HG02840 (cell line): Measurements from ENCODE around the gene PCAT7.
"Not testable (repeated sequence)": the region's sequence is repeated elsewhere in the genome, so short reads cannot be mapped to it uniquely, and the experiment has no call there.

Experiments
- ATAC-seq: cut with Tn5 transposase; IDR thresholded peaks from one replicate; pipeline ENCODE4 v1.9.1; 2021; ENCODE audit warnings: mild to moderate bottlenecking, moderate library complexity, moderate number of reproducible peaks; ENCODE audit not compliant: unreplicated experiment, low FRiP score

Gene PCAT7

DNA sequence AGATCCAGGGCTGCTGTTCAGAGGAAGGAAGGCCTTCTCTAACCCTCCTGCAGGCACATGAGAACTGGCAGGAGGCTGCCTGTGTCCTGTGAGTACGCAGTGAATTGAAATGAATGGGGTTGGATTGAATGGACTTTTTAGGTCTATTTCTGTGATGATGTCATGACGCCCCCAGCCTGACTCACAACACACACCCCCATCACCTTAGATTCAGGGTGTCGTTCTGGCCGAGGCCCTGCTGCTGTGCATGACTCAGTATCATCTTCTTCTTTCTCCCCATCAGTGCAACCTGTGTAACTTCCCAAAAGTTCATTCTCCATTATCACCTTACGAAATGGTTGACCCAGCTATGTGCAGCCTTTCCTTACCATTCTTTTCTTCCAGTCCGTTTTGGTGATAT, 5.4 kb downstream of the PCAT7 start:
- ATAC-seq: no peak

GRCh38 chr9:94563548-94563947, 8.7 kb downstream of the PCAT7 start:
- no peak for ATAC-seq

GRCh38 chr9:94564279-94564678, 9.4 kb downstream of the PCAT7 start:
- ATAC-seq: not testable (repeated sequence)

GRCh38 chr9:94566550-94566949, 11.7 kb downstream of the PCAT7 start:
- no peak for ATAC-seq

GRCh38 chr9:94567271-94567670, 12.4 kb downstream of the PCAT7 start:
- ATAC-seq: no peak

- no peak for ATAC-seq
Measured at GRCh38 chr9:94568250-94568889, 13.5 kb downstream of the PCAT7 start.

- no peak for ATAC-seq
Measured at GRCh38 chr9:94568972-94569712, 14.3 kb downstream of the PCAT7 start.

- no peak for ATAC-seq
Measured at GRCh38 chr9:94576131-94576530, 21.2 kb downstream of the PCAT7 start.

- no peak for ATAC-seq
Measured at GRCh38 chr9:94577036-94577435, 22.2 kb downstream of the PCAT7 start.

DNA sequence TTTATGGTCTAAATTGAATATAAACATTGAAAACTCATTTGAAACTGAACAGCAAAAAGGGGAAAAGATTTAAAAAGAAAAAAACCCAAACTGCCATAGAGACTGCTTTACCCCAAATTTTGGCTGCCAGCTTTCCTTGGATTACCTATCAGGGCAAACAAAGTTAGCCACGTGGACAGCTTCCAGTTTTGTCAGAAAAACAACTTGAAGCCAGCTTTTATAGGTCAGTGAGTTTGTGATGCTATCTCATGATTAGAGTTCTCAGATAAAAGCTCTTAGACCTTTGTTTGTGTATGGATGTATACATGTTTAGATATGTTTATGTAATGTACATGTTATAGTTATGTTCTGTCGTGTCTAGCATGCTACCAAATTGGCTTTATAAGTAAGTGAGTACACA, 22.7 kb downstream of the PCAT7 start:
- no peak for ATAC-seq

DNA sequence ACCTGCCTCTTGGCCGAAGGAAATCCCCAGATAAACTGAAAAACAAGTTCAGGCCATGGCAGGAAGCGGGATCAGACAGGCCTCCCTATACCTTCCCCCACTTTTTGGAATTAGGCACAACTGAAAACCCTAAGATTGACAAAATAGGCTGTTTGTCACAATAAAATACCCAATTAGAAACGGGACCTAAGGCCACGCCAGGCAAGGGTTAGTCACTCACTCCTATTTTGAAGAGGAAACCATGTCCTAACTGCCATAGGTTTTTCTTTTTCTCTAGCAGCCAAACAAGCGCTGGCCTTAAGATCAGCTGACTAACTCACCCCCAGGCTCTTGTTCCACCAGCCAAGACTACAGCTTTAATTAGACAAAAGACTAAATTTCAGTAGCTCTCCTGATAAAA, 26.8 kb downstream of the PCAT7 start:
- ATAC-seq: no peak

DNA sequence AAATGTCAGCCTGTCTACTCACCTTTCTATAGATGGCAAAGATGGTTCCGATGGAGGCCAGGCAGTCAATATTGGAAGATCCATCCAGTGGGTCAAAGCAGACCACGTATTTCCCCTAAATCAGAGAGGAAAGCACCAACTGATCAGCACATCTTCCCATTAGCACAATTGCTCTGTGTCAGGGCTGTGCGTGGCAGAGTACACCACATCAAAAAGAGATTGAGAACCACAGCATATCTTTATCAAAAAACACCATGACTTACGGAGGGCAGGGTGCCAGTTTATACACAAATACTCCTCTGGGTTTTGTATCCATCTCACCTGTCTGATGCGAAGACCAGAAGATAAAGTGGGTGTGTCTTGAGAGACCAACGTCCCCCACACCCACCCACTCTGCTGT, 29.7 kb downstream of the PCAT7 start:
- ATAC-seq: no peak

DNA sequence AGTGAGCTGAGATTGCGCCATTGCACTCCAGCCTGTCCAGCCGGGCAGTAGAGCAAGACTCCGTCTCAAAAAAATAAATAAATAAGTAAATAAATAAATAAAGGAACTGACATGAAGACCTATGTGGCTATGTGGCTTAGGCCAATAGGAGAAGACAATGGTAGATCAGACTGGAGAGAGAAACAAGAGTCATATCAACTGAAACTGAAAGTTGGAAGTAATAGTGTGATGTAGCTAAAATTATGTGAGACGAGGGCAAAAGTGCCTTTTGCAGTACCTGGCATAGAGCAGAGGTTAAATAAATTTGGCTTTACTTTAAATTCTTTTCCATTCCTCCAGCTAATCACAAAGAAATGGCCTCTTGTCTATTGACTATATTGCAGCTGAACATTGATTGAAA, 31.4 kb downstream of the PCAT7 start:
- ATAC-seq: no peak

GRCh38 chr9:94586814-94587213, 31.9 kb downstream of the PCAT7 start:
- ATAC-seq: no peak

DNA sequence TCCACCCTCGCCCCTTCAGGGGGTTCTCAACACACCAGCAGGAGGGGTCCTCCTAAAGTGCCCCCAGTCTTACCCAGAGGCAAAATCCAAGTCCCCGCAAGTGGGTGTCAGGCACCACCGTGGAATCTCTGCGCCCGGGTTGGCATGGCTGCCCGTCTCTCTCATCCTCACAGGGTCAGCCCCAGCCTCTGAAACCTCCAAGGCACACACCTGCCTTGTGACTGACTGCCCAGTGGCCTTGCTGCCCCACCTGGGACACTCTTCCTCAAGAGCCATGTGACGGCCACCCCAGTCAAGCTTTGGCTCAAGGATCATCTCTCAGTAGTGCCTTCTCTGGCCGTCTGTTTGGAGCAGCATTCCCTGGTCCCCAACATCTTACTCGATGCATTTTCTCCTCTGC, 33.8 kb downstream of the PCAT7 start:
- ATAC-seq: no peak

GRCh38 chr9:94591046-94591545, 36.2 kb downstream of the PCAT7 start:
- not testable (repeated sequence) for ATAC-seq

DNA sequence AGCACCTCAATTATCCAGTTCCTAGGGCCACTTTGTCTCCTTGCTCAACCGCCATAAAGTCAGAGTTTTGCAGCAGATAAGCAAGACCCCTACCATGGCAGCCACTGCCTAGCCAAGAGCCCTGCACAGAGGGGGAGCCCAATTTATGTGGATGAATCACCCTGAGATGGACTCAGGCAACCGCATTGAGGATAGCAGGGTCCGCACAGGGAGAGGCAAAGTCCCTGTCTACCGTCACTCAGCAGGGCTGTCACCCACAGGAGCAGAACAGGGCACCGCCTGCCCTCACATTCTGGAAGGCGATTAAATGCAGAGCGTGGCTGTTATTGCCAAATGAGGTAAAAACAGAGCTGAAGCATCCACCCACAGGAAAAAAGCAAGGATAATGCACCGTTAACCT, 37.0 kb downstream of the PCAT7 start:
- no peak for ATAC-seq

DNA sequence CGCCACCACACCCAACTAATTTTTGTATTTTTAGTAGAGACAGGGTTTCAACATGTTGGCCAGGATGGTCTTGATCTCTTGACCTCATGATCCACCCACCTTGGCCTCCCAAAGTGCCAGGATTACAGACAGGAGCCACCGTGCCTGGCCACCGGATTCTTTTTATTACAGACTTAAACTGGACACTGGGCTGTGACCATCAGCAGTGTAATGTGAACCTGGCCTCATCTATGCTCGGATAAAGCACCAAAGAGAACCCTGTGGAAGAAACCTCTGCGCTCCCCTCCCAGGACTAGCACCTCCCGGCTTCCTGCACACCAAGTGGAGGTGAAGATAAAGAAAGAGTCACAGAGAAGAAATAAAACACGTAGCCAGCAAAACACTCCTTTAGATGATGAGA, 37.8 kb downstream of the PCAT7 start:
- ATAC-seq: not testable (repeated sequence)

GRCh38 chr9:94593459-94594345, 38.8 kb downstream of the PCAT7 start, which contains the start of gene FBP2:
Gene FBP2 (minus strand): TSS chr9:94593824. CDS start chr9:94593726, 98 bp downstream.
- no peak for ATAC-seq

DNA sequence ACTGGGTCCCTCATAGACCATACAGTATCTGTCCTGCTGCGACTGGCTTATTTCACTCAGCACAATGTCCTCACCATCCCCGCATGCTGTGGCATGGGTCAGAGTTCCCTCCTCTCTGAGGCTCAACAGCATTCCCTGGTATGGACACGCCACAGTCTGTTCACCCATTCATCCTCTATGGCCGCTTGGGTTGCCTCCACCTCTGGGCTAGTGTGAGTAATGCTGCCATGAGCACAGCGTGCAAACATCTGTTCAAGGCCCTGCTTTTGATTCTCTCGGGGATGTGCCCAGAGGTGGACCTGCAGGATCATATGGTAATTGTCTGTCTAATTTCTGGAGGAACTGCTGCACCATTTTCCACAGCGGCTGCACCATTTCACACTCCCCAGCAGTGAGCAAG, 44.2 kb downstream of the PCAT7 start:
- no peak for ATAC-seq

GRCh38 chr9:94600258-94600657, 45.4 kb downstream of the PCAT7 start:
- ATAC-seq: no peak
